Stimulated activated CD8-positive, alpha-beta memory T cell treated with anti-CD3 and anti-CD28 coated beads, Interleukin-12 subunit alpha, Interleukin-12 subunit beta, amount 100 ng/mL, for 4 hours (primary cell): Measurements from ENCODE around the gene FOXO6.

Experiments used
- DNase-seq: peaks from one replicate; pipeline ENCODE4 v3.0.0-alpha.2; 2020; ENCODE audit warnings: low read depth

The FOXO6 gene

DNA sequence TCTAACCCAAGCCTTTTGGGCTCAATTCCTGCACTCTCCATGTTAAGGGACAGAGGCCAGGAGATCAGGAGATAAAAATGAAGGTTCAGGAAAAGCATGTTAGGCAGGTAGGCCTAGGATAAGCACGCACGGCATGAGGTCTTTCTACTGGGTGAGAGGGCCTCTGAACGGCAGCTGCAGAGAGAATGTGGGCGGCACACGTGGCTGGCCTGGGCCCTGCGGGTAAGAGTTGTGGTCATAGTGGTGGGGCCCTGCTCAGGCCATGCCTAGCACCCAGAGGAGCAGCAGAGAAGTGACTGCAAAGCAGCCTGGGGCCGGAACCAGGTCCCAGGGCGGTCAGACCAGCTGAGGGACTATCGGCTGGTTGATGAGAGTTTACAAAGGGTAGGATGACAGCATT is 7.5 kb upstream of the FOXO6 start:
- DNase-seq: no peak

DNA sequence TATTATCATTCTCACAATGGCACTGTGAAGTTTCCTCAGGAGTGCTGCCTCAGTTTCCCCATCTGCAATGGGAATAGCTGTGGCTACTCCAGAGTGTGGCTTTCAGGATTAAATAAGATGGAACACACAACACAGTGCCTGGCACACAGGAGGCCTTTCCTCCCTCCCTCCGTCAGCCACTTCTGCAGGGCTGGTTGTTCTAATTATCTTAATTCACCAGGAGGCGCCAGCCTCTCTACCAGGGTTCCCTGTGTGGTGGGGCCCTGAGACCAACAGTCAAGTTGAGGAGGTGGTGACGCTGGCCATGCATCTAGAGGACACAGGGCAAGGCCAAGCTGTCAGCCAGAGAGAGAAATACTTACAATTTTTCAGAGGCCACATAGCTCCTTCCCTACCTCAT is 6.3 kb upstream of the FOXO6 start:
- DNase-seq: no peak

DNA sequence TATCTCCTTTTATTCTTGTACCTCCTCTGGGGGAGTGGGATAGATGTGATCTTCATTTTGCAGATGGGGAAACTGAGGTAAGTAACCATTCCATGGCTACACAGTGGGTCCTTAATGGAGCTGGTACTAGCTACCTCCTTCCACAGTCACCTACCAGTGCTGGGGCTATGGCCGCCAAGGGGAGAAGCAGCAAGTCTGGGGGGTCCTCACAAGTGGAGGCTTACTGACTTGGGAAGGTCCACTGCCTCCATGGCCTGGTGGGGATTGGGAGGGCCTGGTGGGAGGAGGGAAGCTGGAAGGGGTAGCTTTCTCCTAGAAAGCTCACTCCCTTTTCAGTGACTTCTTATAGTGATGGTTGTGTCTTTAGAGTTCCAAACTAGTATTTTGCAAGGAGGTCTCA is 5.9 kb upstream of the FOXO6 start:
- DNase-seq: no peak

DNA sequence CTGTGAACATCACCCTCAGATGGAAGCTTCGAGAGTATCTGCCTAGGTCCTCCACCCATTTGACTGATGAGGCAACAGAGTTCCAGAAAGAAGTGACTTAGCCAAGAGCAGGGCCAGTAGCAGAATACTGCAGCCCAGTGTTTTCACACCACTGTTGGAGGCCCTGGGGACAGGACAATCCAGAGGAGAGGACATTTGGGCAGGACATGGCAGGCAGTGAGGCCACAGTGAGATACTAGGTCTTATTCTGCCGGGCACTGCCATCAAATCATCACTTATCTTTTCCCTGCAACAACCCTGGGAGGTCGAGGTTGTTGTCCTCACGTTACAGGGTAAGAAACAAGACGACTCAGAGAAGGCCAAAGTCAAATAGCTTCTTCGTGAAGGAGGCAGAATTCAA is 5.5 kb upstream of the FOXO6 start:
- no peak for DNase-seq

DNA sequence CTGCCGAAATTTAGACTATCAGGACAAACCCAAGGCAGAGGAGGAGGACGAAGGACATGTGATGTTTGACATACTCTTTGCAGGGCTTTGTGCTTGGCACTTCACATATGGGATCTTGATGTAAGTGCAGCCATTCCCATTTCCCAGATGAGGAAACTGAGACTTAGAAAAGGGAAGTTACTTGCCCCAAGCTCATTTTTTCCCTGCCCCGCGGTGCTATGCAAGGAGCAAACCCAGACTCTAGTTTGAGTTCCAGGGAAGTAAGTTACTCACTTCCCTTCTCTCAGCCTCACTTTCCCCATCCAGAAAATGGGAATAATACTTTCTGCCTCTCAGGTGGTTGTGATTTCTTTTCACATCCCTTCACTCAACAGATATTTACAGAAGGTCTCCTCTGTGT is 4.5 kb upstream of the FOXO6 start:
- no peak for DNase-seq

DNA sequence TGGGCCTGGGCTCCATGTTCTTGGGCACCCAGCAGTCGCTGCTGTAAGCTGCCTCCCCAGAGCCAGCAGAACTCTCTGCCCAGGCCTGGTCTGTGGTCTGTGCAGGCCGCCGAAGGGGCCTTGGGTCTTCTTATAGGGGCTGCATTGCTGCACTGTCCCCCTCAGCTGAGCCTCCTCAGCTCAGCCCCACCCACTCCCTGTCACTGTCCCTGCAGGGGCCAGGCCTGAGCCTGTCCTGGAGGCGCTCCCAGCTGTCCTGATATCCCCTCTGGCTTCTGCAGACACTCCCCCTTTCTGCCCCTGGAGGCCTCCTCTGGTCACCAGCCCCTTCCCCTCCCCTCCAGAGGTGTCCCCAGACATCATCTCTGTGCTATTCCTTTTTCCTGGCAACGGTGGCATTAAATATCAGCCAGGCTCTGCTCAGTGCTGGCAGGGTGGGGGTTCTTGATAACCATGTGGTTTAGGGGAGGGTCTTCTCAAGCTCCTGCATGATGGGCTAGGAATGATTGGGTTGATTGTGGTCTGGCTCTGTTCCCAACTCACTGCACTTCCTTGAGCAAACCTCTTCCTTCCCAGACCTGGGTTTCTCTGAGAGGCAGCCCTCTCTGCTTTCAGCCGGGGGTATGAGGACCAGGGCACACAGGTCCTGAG is 3.7 kb upstream of the FOXO6 start:
- no peak for DNase-seq

DNA sequence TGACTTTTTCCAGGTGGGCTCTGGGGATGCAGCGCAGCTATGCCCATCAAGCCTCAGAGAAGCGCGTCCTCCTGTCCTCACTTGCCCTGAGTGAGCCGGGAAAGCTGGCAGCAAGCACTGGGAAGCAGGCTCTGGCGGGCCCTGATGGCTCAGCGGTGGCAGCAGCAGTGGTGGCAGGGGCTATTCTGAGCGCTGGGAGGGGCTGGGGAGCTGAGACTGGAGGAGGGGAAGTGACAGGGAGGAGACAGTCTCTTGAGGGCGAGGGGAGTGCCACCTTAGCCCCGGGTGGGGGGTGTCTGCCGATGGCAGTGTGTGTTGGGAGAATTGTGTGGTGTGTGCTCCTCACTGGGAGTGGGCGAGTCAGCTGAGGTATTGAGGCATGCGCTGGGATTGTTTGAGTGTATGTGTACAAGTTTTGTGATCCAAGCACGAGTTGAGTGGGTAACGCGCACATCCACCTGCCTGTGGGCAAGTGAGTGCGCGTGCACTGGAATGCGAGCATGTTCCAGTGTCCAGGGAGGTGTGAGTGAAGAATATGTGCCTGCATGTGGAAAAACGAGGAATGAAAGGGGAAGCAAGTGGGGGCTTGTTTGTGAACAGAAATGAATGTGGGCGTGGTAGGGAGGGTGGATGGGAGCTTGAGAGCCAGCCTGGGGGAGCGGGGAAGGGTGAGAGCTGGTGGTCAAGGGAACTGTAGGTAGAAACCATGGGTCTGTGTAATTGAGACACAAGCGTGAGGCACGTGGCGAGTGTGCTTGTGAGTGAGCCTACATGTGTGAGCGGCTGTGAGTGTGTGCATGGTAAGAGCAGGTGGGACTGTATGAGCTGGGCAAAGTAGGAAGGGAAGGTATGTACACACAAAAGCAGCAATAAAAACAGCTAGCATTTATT is 2.9 kb upstream of the FOXO6 start:
- DNase-seq: no peak

DNA sequence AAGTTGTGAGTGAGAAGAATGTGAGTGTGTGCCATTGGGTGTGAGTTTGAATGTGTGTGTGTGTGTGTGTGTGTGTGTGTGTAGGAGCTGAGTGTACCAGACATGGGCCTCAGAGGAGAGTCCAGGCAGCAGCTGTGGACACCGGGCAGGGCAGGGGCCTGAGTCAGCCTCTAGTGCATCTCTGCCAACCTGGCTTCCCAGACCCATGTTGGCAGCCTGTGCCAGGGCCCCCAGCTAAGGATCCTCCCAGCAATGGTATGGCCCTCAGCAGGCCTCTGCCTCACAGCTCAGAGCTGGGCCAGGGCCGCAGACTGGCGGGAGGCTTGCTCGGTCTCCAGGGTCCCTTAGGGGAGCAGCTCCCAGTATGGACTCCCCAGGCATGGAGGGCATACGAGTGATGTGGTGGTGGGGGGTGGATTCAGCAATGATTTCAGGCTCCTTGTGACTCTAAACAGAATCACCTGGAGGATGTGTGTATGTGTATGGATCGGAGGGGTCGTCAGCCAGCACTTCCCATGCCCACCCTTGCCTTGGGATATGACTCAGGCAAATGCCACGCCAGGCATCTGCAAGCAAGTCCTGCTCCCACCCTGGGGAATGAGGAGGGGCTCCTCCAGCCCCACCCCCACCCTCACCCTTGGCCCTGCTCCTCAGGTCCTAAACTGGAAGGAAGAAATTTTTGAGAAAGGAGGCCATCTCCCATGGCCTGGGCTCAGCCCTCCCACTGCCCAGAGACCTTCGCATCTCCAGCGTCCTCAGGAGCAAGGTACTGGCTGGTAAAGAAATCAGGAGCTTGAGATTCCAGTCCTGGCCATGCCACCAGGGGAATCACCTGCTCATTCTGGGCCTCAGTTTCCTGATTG is 1.8 kb upstream of the FOXO6 start:
- no peak for DNase-seq

DNA sequence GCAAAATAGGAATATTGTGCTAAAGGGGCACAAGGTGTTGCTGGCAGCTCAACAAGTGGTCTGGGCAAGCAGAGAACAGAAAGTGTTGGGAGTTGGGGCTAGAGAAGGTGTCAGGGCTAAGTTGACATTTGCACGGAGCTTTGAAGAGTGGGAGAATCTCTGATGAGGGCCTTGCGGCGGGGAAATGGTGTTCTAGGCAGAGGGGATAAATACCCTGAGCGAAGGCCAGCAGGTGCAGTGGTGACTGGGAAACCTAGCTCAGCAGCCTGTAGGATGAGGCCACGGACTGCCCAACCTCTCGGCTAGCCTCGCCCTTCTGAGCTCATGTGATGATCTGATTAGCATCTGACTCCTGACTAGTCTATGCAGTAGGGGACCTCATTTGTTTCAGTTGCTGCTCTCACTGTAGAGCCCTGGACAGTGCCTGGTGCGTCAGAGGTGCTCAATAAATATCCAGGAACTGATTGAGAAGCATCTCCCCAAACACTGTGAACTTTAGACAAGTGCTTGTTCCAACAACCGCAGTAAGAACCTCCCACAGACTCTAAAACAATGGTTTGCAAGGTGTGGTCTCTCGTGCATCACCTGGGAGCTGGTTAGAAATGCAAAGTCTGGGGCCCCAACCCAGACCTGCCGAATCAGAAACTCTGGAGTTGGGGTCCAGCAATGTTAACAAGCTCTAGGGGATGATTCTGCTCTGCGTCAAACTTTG is 1.0 kb upstream of the FOXO6 start:
- no peak for DNase-seq

DNA sequence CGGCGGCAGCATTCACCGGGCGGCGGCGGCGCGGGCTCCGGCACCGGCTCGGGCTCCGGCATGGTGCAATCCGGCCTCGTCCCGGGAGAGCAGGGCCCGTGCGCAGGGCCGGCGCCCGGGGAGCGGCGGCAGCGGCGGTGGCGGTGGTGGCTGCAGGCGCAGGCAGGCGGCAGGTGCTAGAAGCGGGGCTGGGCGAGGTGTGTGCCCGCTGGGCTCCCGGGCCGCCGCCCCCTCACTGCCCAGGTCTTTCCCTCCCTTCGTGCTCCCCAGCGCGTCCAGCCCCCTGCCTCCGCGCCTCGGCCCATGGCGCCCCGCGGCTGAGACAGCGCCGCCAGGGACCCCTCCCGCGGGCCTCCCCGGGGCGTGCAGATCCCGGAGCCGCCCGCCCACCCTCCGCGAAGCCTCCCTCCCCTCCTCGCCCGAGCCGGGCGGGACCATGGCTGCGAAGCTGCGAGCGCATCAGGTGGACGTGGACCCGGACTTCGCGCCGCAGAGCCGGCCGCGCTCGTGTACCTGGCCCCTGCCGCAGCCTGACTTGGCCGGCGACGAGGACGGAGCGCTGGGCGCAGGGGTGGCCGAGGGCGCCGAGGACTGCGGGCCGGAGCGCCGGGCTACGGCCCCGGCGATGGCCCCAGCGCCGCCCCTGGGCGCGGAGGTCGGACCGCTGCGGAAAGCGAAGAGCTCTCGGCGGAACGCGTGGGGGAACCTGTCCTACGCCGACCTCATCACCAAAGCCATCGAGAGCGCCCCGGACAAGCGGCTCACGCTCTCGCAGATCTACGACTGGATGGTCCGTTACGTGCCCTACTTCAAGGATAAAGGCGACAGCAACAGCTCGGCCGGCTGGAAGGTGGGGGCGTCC is 492 bp downstream of the FOXO6 start:
- DNase-seq: no peak

DNA sequence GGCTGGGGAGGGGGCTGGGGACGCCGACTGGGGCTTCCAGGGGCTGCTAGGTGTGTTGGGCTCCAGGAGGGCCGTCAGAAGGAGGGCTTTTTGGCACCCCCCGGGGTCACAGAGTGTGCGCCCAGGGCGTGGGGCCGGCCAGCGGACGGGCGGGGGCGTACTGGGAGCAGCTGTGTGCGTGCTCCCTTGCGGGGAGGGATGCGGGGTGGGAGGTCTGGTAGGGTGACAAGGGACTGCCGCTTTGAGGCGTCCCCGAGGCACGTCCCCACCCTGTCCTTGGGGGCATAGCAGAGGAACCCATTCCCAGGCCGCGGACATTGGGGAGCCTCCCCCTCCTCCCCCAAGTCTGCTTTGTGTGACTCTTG is 1.1 kb downstream of the FOXO6 start:
- no peak for DNase-seq

DNA sequence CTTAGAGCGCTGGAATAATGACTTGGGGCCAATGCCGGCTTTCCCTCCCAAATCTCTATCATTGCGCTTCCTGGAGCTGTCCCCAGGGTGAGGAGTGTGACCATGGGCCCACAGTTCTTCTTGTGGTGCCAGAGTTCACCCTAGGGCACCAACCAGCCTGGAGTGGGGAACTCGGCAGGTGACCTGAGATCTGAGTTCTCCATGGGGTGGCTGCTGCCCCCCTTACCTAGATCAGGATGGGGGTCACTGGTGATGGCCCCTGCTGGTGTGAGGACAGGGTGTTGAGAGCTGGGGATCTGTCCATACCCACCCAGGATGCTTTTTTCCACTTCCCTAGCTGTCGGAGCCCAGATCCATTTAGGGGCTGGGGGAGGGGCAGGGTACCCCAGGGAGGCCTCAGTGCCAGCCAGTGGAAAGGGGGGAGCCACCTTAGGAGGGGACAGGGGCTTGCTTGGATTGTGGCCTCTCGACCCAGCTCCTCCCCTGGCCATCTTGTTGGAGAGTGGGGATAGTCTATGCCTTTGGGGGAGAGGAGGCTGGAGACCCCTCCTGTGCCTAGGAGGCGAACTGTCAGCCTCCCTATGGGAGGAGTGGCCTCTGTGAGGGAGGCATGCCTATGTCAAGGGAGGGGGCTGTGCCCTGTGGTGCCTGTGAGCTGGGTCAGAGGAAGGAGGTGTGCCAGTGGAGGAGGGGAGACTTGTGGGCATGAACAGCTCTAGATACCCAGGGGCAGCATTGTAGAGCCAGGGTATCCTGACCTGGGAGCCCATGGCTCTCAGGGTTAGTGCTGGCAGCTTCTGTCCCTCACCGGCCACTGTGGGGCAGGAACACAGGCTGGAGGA is 1.7 kb downstream of the FOXO6 start:
- DNase-seq: no peak

DNA sequence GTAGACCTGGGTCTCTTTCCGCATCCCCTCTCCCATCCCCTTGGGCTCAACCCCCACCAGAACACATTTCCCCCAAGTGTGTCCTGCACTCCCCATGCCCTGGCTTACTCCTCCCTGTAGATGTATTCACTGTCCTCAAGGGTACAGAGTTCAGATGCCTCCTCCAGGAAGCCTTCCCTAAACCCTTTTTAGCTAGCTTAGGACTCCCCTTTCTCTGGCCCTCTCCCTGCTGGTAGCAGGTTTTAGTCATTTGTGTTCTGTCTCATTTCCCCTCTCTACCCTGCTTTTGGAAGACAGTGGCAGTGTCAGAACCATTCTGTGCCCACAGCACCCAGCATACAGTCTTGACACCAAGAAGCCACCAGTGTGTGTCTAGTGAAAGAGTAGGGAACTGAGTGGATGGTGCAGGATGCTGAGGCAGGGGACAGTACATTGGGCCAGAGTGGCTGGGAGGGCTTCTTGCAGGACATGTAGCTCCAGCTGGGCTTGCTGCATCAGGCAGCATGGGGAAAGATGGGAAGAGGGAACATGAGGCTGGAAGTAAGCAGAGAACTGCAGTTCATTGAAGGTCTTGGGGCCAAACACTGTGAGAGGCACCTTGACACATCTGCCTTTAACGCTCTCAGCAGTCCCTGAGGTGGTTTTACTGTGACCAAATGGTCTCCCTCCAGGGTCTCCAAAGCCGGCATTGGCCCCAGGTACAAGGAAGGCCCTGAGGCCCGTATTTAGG is 2.5 kb downstream of the FOXO6 start:
- no peak for DNase-seq

DNA sequence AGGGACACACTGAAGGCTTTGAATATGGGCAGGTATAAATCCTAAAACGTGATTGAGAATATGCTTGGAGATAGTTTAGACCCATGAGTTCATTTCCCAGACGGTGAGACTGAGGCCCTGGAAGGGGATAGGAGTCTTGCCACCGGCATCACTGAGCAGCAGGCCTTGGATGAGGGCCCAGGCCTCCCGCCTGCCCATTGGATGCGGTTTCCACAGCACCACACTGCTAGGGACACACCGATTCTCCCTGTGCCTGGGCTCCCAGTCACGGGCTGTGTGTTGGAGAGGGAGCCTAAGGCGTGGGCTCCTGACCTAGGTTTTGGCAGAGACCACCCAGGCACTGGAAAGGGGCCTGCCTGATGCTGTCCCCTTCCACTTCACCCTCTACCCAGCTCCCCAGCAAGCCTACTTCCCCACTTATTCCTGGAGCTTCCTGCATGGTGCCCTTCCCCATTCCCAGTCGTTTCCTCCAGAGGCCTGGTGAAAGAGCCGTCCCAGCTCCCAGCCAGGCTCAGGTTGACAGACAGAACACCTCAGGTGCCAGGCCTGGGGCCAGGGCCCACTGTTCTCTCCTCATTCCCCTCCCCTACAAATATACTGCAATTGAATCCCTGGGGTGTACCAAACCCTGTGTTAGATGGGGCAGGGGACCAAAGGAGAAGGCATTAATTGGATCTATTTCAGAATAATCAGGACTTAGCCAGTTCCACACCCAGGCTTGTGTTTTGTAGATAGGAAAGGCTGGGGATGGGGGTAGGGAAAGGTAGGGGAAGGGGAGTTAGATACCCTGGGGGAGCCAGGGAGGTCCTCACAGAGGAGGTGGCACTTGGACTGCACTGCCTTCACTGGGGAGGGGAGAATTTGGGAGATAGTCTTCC is 3.4 kb downstream of the FOXO6 start:
- DNase-seq: no peak

DNA sequence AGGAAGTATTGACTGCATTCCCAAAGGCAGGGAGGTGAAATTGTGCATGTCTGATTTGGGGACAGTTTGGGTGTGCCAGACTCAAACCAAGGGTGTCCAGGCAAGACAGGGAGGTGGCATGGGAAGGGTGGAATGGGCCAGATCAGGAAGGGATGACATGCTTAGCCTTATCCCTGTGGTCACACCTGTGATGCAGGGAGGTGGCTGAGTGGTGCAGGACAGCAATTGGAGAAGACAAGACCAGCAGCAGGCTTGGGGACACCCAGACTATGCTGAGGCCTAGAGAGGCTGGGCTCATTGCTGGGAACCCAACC is 4.0 kb downstream of the FOXO6 start:
- no peak for DNase-seq

DNA sequence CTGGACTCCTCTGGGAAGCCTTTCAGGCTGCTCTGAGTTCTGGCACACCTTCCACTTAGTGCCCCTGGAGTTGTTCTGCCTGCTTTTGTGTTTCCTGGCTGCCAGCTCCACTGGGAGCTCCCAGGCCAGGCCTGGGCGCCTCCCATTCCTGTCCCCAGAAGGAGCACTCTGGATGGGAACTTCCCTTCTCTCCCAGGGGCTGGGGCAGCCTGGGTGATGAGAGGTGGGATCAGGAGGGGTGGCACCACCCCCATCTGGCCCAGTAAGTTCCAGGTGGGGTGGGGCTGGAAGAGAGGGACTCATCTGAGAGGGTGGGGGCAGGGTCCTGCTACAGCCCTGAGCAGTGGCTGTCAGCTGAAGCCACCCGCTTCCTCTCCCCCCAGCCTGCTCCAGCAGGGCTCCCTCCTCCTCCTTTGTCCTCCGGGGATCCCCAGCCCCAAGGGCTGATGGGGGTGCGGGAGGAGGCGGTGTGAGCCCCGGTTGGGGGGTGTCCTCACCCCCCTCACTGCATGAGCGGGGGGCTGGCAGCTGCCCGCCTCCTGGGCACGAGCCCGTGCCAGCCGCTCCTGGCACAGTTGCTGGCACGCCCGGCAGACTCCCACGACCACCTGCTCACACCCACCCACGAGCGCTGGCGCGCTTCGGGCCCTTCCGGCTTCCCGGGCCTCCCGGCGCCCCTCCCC is 4.7 kb downstream of the FOXO6 start:
- DNase-seq: peak; percentile 27

DNA sequence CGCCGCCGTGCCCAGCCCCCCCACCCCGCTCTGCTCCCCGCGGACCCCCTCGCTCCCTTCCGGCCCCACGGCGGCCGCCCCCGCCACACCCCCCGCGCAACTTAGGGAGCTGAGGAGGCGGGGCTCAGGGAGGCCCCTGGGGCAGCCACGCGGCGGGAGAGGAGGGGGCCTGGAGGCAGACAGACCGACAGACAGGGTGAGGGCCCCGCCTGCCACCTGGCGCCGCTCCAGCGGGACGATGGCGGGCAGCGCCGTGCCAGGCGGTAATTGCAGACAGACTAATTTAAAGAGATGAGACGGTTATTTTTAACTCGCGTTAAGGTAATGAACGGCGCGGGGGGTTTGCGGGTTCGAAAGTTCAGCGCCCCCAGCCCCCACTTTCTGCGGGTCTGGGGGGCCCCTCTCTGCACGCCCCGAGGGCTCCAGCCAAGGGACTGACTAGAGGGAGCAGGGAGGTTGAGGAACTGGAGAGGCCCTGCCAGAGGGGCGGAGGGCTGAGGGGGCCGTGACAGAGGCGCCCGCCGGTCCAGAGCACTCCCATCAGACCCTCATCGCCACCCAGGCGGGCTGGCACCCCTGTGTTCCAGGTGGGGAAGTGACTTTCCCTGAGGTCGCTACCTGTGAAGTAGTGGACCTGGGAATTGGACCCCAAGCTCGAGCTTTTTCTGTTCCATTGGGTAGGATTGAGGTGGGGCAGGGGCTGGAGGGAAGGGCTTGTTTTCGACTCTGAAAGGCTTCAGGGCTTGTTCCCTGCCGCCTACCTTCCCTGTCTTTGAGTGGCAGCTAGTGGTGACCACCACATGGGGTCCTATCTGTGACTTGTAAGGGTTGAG is 5.4 kb downstream of the FOXO6 start:
- peak; percentile 29 for DNase-seq
